Body of pancreas (tissue), 4 donors: ENCODE results near the gene UBE2V1. TPM values are rescaled to one million over a fixed set of nuclear protein-coding genes. Genes with fewer than 3 reads are reported as not detected.

ENCODE experiments used
- ATAC-seq: fragments of 150-250 bp; one replicate; pipeline ENCODE4 v1.9.1; 2016
- DNase-seq, 4 donors: peaks; one replicate each; pipeline ENCODE4 v3.0.0-alpha.2; 2019
- H3K27ac ChIP-seq, 4 donors: fragments of 200-600 bp; sonication (generic); 1 replicate in 3 of 4; 2 replicates in 1 of 4; pipeline versions ENCODE4 v1.5.1 to v1.6.1; 2016 to 2019; ENCODE audit warnings: mild to moderate bottlenecking in 1 of 4, mixed read lengths in 1 of 4, moderate library complexity in 1 of 4
- H3K27me3 ChIP-seq, 2 donors: fragments of 200-600 bp; sonication (generic); one replicate each; pipeline ENCODE4 v1.6.0; 2016; ENCODE audit warnings: mild to moderate bottlenecking in 1 of 2
- H3K36me3 ChIP-seq, 2 donors: fragments of 200-600 bp; sonication (generic); replicated peaks in 1 of 2; 2 replicates each; pipeline ENCODE4 v1.5.1; 2016; ENCODE audit warnings: low read depth in 2 of 2; ENCODE audit not compliant: insufficient read depth in 1 of 2
- H3K4me1 ChIP-seq: fragments of 200-600 bp; sonication (generic); one replicate; pipeline ENCODE4 v1.6.0; 2016
- H3K4me3 ChIP-seq, 2 donors: fragments of 200-600 bp; sonication (generic); 1 replicate in 1 of 2; 2 replicates in 1 of 2; pipeline ENCODE4 v1.5.1; 2016 to 2019
- H3K9me3 ChIP-seq, 3 donors: fragments of 200-600 bp; sonication (generic); 1 replicate in 2 of 3; 2 replicates in 1 of 3; pipeline ENCODE4 v1.5.1; 2016
- POLR2A ChIP-seq, 3 donors: fragments of 450-650 bp; IDR thresholded peaks; one replicate each; pipeline ENCODE4 v1.6.1; 2016; ENCODE audit warnings: antibody characterized with exemption in 3 of 3, mild to moderate bottlenecking in 2 of 3
- WGBS, 2 donors: methylation state at CpG; one replicate each; pipeline ENCODE4 v1.1.5; 2017; 5-methylcytosine and 5-hydroxymethylcytosine counted together
- intact Hi-C: fragments of 100-400 bp; cut with DNase I; formaldehyde crosslinking; loops from one replicate; pipeline ENCODE4 v1.15.1; 2023
- total RNA-seq, 2 donors: library from RNA; depleted of rRNA; stranded (reverse); fragments of >200 nt; gene quantifications; one replicate each; pipeline ENCODE4 v1.1.0, GENCODE V29; 2016
- TF ChIP-seq, protein P1 (sequence below), 7 experiments: fragments of 450-650 bp in 4 of 7; fragments of 200-600 bp in 3 of 7; sonication (generic) in 3 of 7; IDR thresholded peaks; one replicate each; pipeline ENCODE4 v1.5.1; 2016 to 2019; ENCODE audit warnings: antibody characterized with exemption in 7 of 7

Gene UBE2V1
- total RNA-seq, 2 donors from 2014 or later, result 42.0 to 43.8 TPM

DNA sequence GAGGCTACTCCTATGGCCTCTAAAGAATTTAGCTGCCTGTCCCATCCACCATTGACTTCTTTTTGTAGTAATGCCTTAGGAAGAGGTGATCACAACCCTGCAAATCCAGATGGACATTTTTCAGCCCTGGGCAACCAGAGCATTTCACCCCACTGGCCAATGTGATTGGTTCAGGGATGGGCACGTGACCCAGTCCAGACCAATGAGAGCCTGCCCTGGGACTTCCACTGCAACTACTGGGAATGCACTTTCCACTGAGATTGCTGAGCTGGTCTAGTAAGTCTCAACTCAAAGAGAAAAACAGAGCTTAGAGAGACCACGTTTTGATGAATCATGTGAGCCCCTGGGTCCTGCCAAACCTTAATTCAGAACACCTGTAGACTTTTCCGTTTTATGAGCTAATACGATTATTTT is 8.9 kb upstream of the UBE2V1 start:
- WGBS, 2 donors, result 82% methylated on average over 3 to 4 of the region's 4 CpGs
- no peaks in the 10 kb centered on the region for H3K27me3 ChIP-seq
- H3K9me3 ChIP-seq, result no peaks in the 10 kb centered on the region
- TF ChIP-seq, protein P1, sequence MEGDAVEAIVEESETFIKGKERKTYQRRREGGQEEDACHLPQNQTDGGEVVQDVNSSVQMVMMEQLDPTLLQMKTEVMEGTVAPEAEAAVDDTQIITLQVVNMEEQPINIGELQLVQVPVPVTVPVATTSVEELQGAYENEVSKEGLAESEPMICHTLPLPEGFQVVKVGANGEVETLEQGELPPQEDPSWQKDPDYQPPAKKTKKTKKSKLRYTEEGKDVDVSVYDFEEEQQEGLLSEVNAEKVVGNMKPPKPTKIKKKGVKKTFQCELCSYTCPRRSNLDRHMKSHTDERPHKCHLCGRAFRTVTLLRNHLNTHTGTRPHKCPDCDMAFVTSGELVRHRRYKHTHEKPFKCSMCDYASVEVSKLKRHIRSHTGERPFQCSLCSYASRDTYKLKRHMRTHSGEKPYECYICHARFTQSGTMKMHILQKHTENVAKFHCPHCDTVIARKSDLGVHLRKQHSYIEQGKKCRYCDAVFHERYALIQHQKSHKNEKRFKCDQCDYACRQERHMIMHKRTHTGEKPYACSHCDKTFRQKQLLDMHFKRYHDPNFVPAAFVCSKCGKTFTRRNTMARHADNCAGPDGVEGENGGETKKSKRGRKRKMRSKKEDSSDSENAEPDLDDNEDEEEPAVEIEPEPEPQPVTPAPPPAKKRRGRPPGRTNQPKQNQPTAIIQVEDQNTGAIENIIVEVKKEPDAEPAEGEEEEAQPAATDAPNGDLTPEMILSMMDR (IDR thresholded peaks at IDR 0.05), result no peak
- TF ChIP-seq POLR2A (IDR thresholded peaks at IDR 0.05), result no peak
- ATAC-seq, result no peak
- H3K27ac ChIP-seq, result no peak overlapping the region
- DNase-seq, result no peak
- no peak overlapping the region for H3K4me3 ChIP-seq
- H3K36me3 ChIP-seq, result peaks cover 3 to 6% of the 10 kb centered on the region in 2 donors
- H3K4me1 ChIP-seq, result peaks cover 18% of the 10 kb centered on the region
- intact Hi-C loops, result loop anchor here (2.0 kb wide), 1 partner anchor 53 kb away; no protein-coding TSS in a partner anchor

DNA sequence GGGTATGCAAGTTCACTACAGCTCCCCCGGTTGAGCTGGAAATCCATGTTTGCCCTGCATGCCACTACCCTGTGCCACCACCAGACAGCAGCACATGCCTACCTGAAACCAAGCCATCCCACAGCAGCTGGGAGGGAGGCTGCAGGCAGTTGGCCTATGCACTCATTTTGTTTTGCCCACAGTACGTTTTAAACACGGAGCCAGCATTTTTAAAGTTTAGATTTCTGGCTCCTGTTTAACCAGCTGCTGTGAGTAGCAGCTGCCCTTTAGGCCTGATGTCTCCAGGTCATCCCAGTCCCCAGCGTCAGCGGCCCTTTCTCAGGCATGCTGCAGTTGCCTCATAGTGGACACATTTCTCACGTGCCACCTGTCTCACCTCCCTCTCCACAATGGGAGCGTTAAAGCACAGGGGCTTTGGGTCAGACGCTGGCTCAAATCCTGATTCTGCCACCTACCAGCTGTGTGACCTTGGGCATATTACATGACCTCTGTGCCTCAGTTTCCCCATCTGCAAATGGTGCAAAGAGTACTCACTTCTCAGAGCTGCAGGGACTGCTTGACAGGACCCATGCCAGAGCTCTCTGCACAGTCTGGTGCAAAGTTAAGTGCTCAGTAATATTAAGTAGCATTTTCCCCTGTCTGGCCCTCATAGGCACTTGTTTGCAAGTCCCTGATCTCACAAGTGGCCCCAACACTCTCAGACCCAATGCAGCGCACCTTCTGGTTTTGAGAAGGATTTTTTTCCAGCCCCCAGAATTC is 8.2 kb upstream of the UBE2V1 start:
- no peaks in the 10 kb centered on the region for H3K27me3 ChIP-seq
- H3K36me3 ChIP-seq, result peaks cover 3 to 6% of the 10 kb centered on the region in 2 donors
- no peaks in the 10 kb centered on the region for H3K9me3 ChIP-seq
- peak; percentile 79 to 83 (median 82) for DNase-seq
- intact Hi-C loops, result loop anchor here (2.0 kb wide), 1 partner anchor 54 kb away; no protein-coding TSS in a partner anchor
- H3K27ac ChIP-seq, result peak overlapping the region in 2 of 4 donors; percentile 21 to 25
- 8 to 21% methylated on average over 6 to 9 of the region's 9 CpGs for WGBS, 2 donors
- no peak overlapping the region for H3K4me3 ChIP-seq
- H3K4me1 ChIP-seq, result peaks cover 15% of the 10 kb centered on the region
- peak; percentile 86 for ATAC-seq
- TF ChIP-seq POLR2A (IDR thresholded peaks at IDR 0.05), result peak in 1 of 3 donors; percentile 13
- TF ChIP-seq, protein P1 (IDR thresholded peaks at IDR 0.05), result peak; percentile 81 to 97 (median 95)

DNA sequence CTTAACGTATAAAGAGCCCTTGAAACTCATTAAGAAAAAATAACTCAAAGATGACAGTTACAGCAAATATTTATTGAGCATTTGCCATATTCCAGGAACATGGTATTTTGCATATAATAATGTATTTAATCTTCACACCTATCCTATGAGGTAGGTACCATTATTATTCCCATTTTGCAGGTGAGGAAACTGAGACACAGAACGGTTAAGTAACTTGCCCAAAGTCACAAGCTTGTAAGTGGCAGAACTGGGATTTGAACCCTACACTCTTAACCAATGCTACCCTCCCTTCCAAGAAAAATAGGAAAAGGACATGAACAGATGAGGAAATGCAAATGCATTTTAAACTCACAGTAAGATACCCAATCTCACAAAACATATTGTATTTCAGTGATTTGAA is 5.3 kb upstream of the UBE2V1 start:
- H3K27me3 ChIP-seq, result no peaks in the 10 kb centered on the region
- DNase-seq, result no peak
- H3K4me1 ChIP-seq, result peaks cover 36% of the 10 kb centered on the region
- H3K9me3 ChIP-seq, result no peaks in the 10 kb centered on the region
- no peaks in the 10 kb centered on the region for H3K36me3 ChIP-seq
- no peak overlapping the region for H3K4me3 ChIP-seq
- H3K27ac ChIP-seq, result no peak overlapping the region
- no peak for TF ChIP-seq POLR2A (IDR thresholded peaks at IDR 0.05)
- TF ChIP-seq, protein P1 (IDR thresholded peaks at IDR 0.05), result no peak
- no peak for ATAC-seq
- intact Hi-C loops, result no loop called here
- WGBS, 2 donors, result 56 to 60% methylated on average over 2 of the region's 2 CpGs

DNA sequence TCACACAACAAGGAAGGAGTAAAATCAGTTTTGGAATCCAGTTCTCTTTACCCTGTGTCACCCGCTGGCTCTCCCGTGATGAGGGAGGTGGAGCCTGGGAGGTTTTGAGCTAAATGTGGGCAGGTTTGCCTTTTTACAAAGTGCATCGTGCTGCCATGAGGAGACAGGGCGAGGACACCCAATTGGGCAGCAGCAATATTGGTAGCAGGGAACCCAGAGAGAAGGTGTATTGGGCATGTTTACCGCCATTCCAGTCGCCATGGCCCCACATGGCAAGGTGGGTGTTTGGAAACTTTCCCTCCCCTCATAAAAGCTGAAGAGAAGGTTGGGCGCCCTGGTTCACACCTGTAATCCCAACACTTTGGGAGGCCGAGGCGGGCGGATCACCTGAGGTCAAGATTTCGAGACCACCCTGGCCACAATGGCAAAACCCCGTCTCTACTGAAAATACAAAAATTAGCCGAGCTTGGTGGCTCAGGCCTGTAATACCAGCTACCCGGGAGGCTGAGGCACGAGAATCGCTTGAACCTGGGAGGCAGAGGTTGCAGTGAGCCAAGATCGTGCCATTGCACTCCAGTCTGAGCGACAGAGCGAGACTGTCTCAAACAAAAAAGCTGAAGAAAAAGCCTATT is 3.5 kb upstream of the UBE2V1 start:
- no peaks in the 10 kb centered on the region for H3K27me3 ChIP-seq
- DNase-seq (peak in 1 of 4 donors; percentile 7), ATAC-seq (no peak)
- no peaks in the 10 kb centered on the region for H3K36me3 ChIP-seq
- peaks cover 44% of the 10 kb centered on the region for H3K4me1 ChIP-seq
- WGBS, 2 donors, result 79 to 85% methylated on average over 18 to 19 of the region's 19 CpGs
- peak overlapping the region in 3 of 4 donors; percentile 47 to 75 (median 74) for H3K27ac ChIP-seq
- intact Hi-C loops, result no loop called here
- H3K9me3 ChIP-seq, result no peaks in the 10 kb centered on the region
- no peak for TF ChIP-seq POLR2A (IDR thresholded peaks at IDR 0.05)
- TF ChIP-seq, protein P1 (IDR thresholded peaks at IDR 0.05), result no peak
- no peak overlapping the region for H3K4me3 ChIP-seq
